ENCODE measurements around the gene IMP3.

The IMP3 gene

GRCh38 chr15:75663931-75664421 lies 24.0 kb upstream of the IMP3 start:
- TF ChIP-seq CTCF (conservative IDR thresholded peaks at IDR 0.05; ENCODE audit: low read depth): no peak
- POLR2A ChIA-PET (ENCODE audit: low non-redundant PET): no interaction called here
- peak overlapping the region; percentile 98 for H3K27ac ChIP-seq
- CTCF ChIA-PET: interaction anchor here (0.7 kb wide), 1 partner anchor 50 kb away, joined by 3 read pairs; no protein-coding TSS in a partner anchor
- DNase-seq (ENCODE audit: low spot score): no peak

- peak overlapping the region; percentile 98 for H3K27ac ChIP-seq
These were observed 22.9 kb upstream of the IMP3 start for GRCh38 chr15:75662823-75663519.

GRCh38 chr15:75661756-75662140 lies 21.7 kb upstream of the IMP3 start:
- TF ChIP-seq CTCF (conservative IDR thresholded peaks at IDR 0.05; ENCODE audit: low read depth): no peak
- peak overlapping the region; percentile 98 for H3K27ac ChIP-seq

More at GRCh38 chr15:75662823-75663519, 22.9 kb upstream of the IMP3 start:
- no peak for DNase-seq (ENCODE audit: low spot score)
- CTCF ChIA-PET: no interaction called here
- no peak for TF ChIP-seq CTCF (conservative IDR thresholded peaks at IDR 0.05; ENCODE audit: low read depth)
- POLR2A ChIA-PET (ENCODE audit: low non-redundant PET): no interaction called here

GRCh38 chr15:75661100-75661755 lies 21.2 kb upstream of the IMP3 start:
- POLR2A ChIA-PET (ENCODE audit: low non-redundant PET): interaction anchor here (0.6 to 1.9 kb wide), 7 partner anchors 9 to 293 kb away, joined by 3 to 8 read pairs (median 4); partner anchors contain the start of genes IMP3, MAN2C1 and SNX33
- DNase-seq (ENCODE audit: low spot score): peak; percentile 96
- H3K27ac ChIP-seq: peak overlapping the region; percentile 98
- CTCF ChIA-PET: interaction anchor here (0.5 to 1.5 kb wide), 5 partner anchors 14 to 50 kb away, joined by 3 to 9 read pairs (median 4); partner anchors contain the start of gene SNX33
- no peak for TF ChIP-seq CTCF (conservative IDR thresholded peaks at IDR 0.05; ENCODE audit: low read depth)

More at GRCh38 chr15:75661756-75662140, 21.7 kb upstream of the IMP3 start:
- CTCF ChIA-PET: interaction anchor here (1.0 to 1.5 kb wide), 3 partner anchors 14 to 22 kb away, joined by 3 to 9 read pairs (median 4); partner anchors contain the start of gene SNX33
- no peak for DNase-seq (ENCODE audit: low spot score)
- POLR2A ChIA-PET (ENCODE audit: low non-redundant PET): interaction anchor here (1.2 to 1.9 kb wide), 4 partner anchors 10 to 294 kb away, joined by 3 to 8 read pairs (median 7); partner anchors contain the start of genes IMP3, MAN2C1 and SNX33

GRCh38 chr15:75659928-75660645 lies 20.1 kb upstream of the IMP3 start:
- no peak for TF ChIP-seq CTCF (conservative IDR thresholded peaks at IDR 0.05; ENCODE audit: low read depth)
- DNase-seq (ENCODE audit: low spot score): no peak
- ChIA-PET CTCF (interaction anchor here (0.6 to 0.8 kb wide), 2 partner anchors 9 to 23 kb away, joined by 4 read pairs; no protein-coding TSS in a partner anchor), POLR2A (ENCODE audit: low non-redundant PET) (interaction anchor here (1.2 to 1.9 kb wide), 3 partner anchors 8 to 20 kb away, joined by 4 to 8 read pairs (median 6); partner anchors contain the start of gene IMP3)
- peak overlapping the region; percentile 98 for H3K27ac ChIP-seq
